ENCODE measurements around the gene FGF11.
A peak's percentile ranks its signal among the peaks of the same experiment; 100 is the strongest.
"Not testable (repeated sequence)": the region's sequence is repeated elsewhere in the genome, so short reads cannot be mapped to it uniquely, and the experiment has no call there.

The FGF11 gene

GRCh38 chr17:7477392-7478275 lies 38.3 kb downstream of the FGF11 start:
- peak in 19 of 56 donors; percentile 12 to 56 (median 35) for DNase-seq

GRCh38 chr17:7478276-7479212 lies 39.2 kb downstream of the FGF11 start:
- DNase-seq, result peak in 46 of 56 donors; percentile 28 to 79 (median 62)

- DNase-seq, result peak in 43 of 56 donors; percentile 29 to 79 (median 62)
Measured at GRCh38 chr17:7479213-7480088, 40.1 kb downstream of the FGF11 start, which contains the start of gene ZBTB4. Gene ZBTB4 (minus strand): TSS chr17:7479631. CDS start chr17:7466801, 12,830 bp downstream.

GRCh38 chr17:7480089-7480384 lies 40.7 kb downstream of the FGF11 start:
- DNase-seq, result no peak

- not testable (repeated sequence) for DNase-seq
Measured at GRCh38 chr17:7481275-7481674, 42.0 kb downstream of the FGF11 start, which contains the start of gene SLC35G6. Gene SLC35G6 (plus strand): TSS chr17:7481446. CDS start chr17:7481517, 71 bp downstream.

GRCh38 chr17:7481842-7482741 lies 42.8 kb downstream of the FGF11 start:
- DNase-seq, result not testable (repeated sequence)

- DNase-seq, result not testable (repeated sequence)
Measured at GRCh38 chr17:7482742-7483088, 43.4 kb downstream of the FGF11 start.

- DNase-seq, result peak; percentile 36 to 100 (median 97)
Measured at GRCh38 chr17:7483255-7484066, 44.1 kb downstream of the FGF11 start.

GRCh38 chr17:7484067-7484918 lies 45.0 kb downstream of the FGF11 start, which contains the start of gene POLR2A:
Gene POLR2A (plus strand): TSS chr17:7484366.
- DNase-seq, result peak; percentile 70 to 100 (median 98)

- no peak for DNase-seq
Measured at GRCh38 chr17:7484919-7485377, 45.6 kb downstream of the FGF11 start.

- no peak for DNase-seq
Measured at GRCh38 chr17:7486181-7486580, 46.9 kb downstream of the FGF11 start.

- no peak for DNase-seq
Measured at GRCh38 chr17:7490144-7490543, 50.8 kb downstream of the FGF11 start.

- no peak for DNase-seq
Measured at GRCh38 chr17:7491583-7491982, 52.3 kb downstream of the FGF11 start.

GRCh38 chr17:7493941-7494340 lies 54.6 kb downstream of the FGF11 start:
- no peak for DNase-seq
